Astrocyte of the spinal cord (primary cell): Measurements from ENCODE around the gene REV3L.
A peak's percentile ranks its signal among the peaks of the same experiment; 100 is the strongest.

Experiments used
- DNase-seq: peaks from one replicate; pipeline ENCODE4 v3.0.0; 2011; ENCODE audit warnings: low read depth, low spot score
- H3K4me3 ChIP-seq: 2 replicates; pipeline ENCODE4 v1.5.1; 2011; ENCODE audit warnings: low read depth, mild to moderate bottlenecking, low read length, moderate library complexity
- CTCF ChIP-seq: IDR thresholded peaks from 2 replicates; pipeline ENCODE4 v1.5.1; 2012; ENCODE audit warnings: low read depth, mild to moderate bottlenecking, low read length, inconsistent platforms
- in situ Hi-C: cut with HindIII; loops from 2 replicates; pipeline ENCODE4 v1.10.0; 2017; ENCODE audit warnings: low sequenced_read_pairs

Gene REV3L

GRCh38 chr6:111482959-111483735 is at the start of gene REV3L:
TSS of gene REV3L (minus strand) at chr6:111483218. CDS start at chr6:111482888, 330 bp downstream.
- in situ Hi-C loops = no loop called here
- H3K4me3 ChIP-seq = peak within 1 kb of the TSS; percentile 69
- peak; percentile 89 for DNase-seq
- TF ChIP-seq CTCF = no peak

- in situ Hi-C loops = no loop called here
- no peak for TF ChIP-seq CTCF
- DNase-seq = no peak
- no peak overlapping the region for H3K4me3 ChIP-seq
Measured at GRCh38 chr6:111531185-111531584, 48.2 kb upstream of the REV3L start.

GRCh38 chr6:111530667-111531066 is 47.6 kb upstream of the REV3L start:
- no peak for DNase-seq
- in situ Hi-C loops = no loop called here
- TF ChIP-seq CTCF = no peak

GRCh38 chr6:111530218-111530617 is 47.2 kb upstream of the REV3L start:
- no peak overlapping the region for H3K4me3 ChIP-seq
- in situ Hi-C loops = no loop called here
- TF ChIP-seq CTCF = no peak
- no peak for DNase-seq

More at GRCh38 chr6:111530667-111531066, 47.6 kb upstream of the REV3L start:
- H3K4me3 ChIP-seq = no peak overlapping the region

GRCh38 chr6:111527367-111527766 is 44.3 kb upstream of the REV3L start:
- in situ Hi-C loops = no loop called here
- DNase-seq = no peak
- H3K4me3 ChIP-seq = no peak overlapping the region
- no peak for TF ChIP-seq CTCF

- no peak overlapping the region for H3K4me3 ChIP-seq
- in situ Hi-C loops = no loop called here
- no peak for TF ChIP-seq CTCF
- DNase-seq = no peak
Measured at GRCh38 chr6:111524735-111525134, 41.7 kb upstream of the REV3L start.
